Ovary (tissue), 3 donors: ENCODE results near the gene TPST1.

ENCODE experiments used
- CTCF ChIP-seq, 3 donors: fragments of 450-650 bp in 2 of 3; fragments of 200-600 bp in 1 of 3; IDR thresholded peaks; one replicate each; pipeline versions ENCODE4 v1.5.1 to v1.8.0; 2016 to 2022; ENCODE audit warnings: antibody characterized with exemption in 3 of 3, mild to moderate bottlenecking in 1 of 3
- POLR2A ChIP-seq: fragments of 450-650 bp; IDR thresholded peaks from one replicate; pipeline ENCODE4 v1.6.1; 2017; ENCODE audit warnings: antibody characterized with exemption, mild to moderate bottlenecking, moderate library complexity
- donor health status: DM: no; HTN: no; CAD: no.

DNA sequence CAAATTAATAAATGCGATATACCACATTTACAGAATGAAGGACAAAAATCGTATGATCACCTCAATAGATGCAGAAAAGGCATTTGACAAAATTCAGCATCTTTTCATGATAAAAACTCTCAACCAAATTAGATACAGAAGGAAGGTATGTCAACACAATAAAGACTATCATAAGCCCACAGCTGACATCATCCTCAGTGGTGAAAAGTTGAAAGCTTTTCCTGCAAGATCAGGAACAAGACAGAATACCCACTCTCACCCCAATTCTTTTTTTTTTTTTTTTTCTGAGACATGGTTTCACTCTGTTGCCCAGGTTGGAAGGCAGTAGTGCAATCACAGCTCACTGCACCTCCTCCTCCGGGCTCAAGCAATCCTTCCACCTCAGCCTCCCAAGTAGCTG is 67.2 kb downstream of the TPST1 start:
- TF ChIP-seq CTCF (IDR thresholded peaks at IDR 0.05) (no peak), POLR2A (no peak)
